C4-2B (cell line): ENCODE measurements around the gene FAM110D.

Experiments used
- H3K27ac ChIP-seq: fragments of 450-650 bp; 2 replicates; pipeline ENCODE4 v1.5.1; 2017
- CTCF ChIP-seq: fragments of 450-650 bp; conservative IDR thresholded peaks from 2 replicates; pipeline ENCODE4 v1.5.1; 2017; ENCODE audit warnings: mild to moderate bottlenecking
- ZFX ChIP-seq: fragments of 450-650 bp; IDR thresholded peaks from 2 replicates; pipeline ENCODE4 v1.6.1; 2017

Gene FAM110D

DNA sequence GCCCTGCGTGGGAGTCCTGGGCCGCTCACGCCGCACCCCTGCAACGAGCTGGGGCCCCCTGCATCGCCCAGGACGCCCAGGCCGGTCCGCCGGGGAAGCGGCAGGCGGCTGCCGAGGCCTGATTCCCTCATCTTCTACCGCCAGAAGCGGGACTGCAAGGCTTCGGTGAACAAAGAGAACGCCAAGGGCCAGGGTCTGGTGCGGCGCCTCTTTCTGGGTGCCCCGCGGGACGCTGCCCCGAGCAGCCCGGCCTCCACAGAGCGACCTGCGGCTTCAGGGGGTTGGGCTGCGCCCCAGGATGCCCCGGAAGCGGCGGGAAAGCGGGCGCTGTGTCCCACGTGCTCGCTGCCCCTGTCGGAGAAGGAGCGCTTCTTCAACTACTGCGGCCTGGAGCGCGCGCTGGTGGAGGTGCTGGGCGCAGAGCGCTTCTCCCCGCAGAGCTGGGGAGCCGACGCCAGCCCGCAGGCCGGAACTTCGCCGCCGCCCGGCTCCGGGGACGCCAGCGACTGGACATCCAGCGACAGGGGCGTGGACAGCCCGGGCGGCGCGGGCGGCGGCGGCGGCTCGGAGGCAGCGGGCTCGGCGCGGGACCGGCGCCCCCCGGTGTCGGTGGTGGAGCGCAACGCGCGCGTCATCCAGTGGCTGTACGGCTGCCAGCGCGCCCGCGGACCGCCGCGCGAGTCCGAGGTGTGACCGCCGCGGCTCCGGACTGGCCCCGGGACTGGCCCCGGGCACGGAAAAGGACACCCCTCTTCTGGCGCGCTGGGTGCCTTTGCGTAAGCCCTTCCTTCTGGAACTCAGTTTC lies 2.7 kb downstream of the FAM110D start:
- TF ChIP-seq ZFX (no peak), CTCF (peak; percentile 33)
- H3K27ac ChIP-seq = no peak overlapping the region

GRCh38 chr1:26162220-26162709 lies 3.4 kb downstream of the FAM110D start:
- no peak; the same call in 1 of the 2 replicates for TF ChIP-seq CTCF
- no peak for TF ChIP-seq ZFX
- no peak overlapping the region for H3K27ac ChIP-seq

DNA sequence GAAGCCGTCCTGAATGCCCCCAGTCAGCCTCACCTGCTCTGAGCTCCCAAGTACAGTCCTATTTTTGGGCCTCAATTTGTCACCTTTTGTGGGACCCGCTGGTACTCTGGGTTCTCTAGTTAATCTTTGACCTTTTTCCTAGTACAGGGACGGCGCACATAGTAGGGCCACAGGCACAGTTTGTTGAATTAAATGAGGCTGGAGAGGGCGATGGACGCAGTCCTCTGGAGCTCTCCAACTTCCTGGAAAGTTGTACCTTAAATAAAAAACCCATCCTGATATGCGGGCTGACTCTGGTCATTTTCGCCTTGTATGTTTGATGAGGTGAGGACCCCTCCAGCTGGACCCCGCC lies 4.8 kb downstream of the FAM110D start:
- no peak overlapping the region for H3K27ac ChIP-seq
- TF ChIP-seq ZFX (no peak), CTCF (no peak)

DNA sequence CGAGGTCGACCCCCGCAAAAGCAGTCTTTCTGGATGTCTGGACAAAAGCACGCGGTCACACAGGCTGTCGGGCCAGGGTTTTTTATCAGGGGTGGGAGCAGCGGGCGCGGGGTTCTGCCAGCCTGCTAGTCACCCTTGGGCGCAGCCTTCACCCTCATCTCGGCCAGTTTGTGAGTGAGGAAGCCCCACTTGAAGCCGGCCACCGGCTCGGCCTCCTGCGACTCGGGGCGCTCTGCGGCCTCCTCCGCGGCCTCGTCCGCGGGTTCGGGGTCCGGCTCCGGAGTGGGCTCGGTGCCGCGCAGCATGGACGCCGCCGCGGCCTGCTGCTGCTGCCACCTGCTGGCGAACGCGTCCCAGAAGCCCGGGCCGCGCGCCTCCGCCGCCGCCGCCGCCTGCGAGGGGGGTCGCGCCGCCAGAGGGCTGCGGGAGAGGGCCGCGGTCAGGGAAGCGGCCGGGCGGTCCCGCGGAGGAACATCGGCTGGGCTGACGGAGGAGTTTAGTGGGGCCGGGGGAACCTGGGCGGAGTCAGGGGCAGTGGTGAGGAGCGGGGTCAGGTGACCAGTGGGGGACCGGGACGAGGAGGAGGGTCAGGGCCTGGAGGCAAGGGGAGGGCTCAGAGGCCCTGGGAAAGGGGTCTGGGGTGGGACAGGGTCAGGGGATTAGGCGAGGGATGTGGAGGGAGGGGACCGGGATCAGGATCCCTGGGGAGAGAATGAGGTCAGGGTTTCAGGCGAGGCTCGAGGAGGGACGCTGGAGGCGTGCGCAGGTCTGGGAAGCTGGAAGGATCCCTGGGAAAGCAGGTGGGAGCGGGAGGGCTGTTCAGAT lies 5.4 kb downstream of the FAM110D start:
- TF ChIP-seq CTCF (peak; percentile 83), ZFX (no peak)
- H3K27ac ChIP-seq = no peak overlapping the region

DNA sequence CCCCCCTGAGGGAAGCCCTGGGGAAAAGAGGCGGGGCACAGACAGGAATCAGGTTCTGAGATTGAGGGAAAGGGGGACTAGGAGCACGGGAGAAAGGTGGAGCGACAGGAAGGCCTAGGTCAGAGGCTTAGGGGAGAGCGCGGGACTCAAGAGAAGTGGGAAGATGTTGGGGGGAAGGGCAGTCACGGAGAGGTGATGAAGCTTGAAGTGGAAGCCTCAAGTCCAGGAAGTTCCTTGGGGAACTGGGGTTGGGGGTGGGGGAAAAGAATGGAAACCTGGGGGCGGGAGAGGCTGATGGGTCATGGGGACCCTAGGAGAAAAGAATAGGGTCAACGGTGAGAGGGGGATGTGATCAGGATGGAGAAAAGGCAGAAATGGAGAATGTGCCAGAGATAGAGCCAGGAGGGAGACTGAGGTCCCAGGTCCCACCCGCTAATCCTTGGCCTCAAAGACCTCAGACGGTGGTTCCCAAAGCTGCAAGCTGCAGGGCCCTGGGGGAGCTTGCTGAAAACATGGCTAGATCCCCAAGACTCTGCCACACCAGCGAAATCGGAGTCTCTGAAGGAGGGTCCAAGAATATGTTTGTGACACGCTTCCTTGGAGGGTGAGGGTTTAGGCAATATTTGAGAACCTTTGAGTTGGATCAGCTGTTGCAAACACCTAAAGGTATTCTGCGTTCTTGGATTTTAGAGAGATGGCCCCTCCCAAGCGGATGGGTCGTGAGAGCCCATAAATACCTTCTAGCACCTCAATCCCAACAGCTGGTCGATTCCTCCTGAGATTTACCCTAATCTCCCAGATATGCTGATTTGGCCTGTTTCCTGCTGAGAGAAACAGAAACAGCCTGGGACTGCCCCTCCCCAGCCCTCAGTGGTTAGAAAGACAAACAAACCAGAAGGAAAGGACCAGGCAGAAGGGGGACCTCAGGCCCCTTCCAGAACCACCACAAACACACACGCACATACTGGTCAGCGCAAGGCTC lies 6.3 kb downstream of the FAM110D start:
- TF ChIP-seq ZFX = no peak
- no peak for TF ChIP-seq CTCF
- H3K27ac ChIP-seq = no peak overlapping the region

DNA sequence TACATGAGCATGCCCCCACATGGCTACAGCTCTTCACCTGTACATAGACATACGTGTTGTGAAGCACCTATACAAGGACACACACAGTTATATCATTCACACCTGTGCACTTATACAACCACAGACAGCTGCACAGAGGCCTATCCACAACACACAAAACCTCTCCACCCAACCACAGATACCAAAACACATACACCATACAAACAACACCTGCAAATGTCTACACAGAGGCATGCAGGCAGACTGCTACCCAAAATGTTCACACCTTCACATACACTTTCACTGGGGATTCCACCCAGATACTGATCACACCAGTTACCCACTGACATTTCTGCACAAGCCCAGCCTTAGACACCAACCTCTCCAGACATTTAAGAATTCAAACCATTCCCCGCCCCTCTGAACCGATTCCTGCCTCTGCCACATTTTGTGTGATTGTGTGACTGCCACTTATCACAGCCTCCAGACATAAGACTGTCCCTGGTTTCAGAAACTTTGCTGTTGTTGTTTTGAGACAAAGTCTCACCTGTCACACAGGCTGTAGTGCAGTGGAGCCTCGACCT lies 7.9 kb downstream of the FAM110D start:
- TF ChIP-seq ZFX (no peak), CTCF (no peak)
- no peak overlapping the region for H3K27ac ChIP-seq
